Colonic mucosa (tissue), 4 donors: ENCODE results near the gene CD276. TPM values are rescaled to one million over a fixed set of nuclear protein-coding genes. Genes with fewer than 3 reads are reported as not detected.

Source experiments
- DNase-seq: peaks from one replicate; pipeline ENCODE4 v3.0.0-alpha.2; 2020
- H3K27ac ChIP-seq: fragments of 200-600 bp; one replicate; pipeline ENCODE4 v1.8.0; 2021
- H3K27me3 ChIP-seq: fragments of 200-600 bp; one replicate; pipeline ENCODE4 v1.8.0; 2021
- H3K36me3 ChIP-seq: fragments of 200-600 bp; one replicate; pipeline ENCODE4 v1.8.0; 2021
- H3K4me1 ChIP-seq: fragments of 200-600 bp; one replicate; pipeline ENCODE4 v1.8.0; 2021; ENCODE audit warnings: mild to moderate bottlenecking
- H3K4me3 ChIP-seq: fragments of 200-600 bp; one replicate; pipeline ENCODE4 v1.8.0; 2021
- H3K9ac ChIP-seq, 2 donors: one replicate each; pipeline ENCODE4 v1.7.0; 2013; ENCODE audit warnings: control low read depth in 2 of 2, low read depth in 2 of 2, low read length in 2 of 2
- H3K9me3 ChIP-seq: fragments of 200-600 bp; one replicate; pipeline ENCODE4 v1.8.0; 2021
- CTCF ChIP-seq: fragments of 200-600 bp; IDR thresholded peaks from one replicate; pipeline ENCODE4 v1.8.0; 2022; ENCODE audit warnings: antibody characterized with exemption, mild to moderate bottlenecking
- intact Hi-C: fragments of 100-400 bp; cut with DNase I; formaldehyde crosslinking; loops from one replicate; pipeline ENCODE4 v1.14.1; 2022
- total RNA-seq, 2 donors: library from RNA; stranded (reverse); fragmentation: NEBNext Ultra II Directional in 1 of 2; extraction: Animal tissue kit (Norgen Biotek cat#: 25700) in 1 of 2; gene quantifications; one replicate each; pipeline ENCODE4 v1.2.1, GENCODE V29; 2021
- donor health status: healthy.
- donor health status: DM: no; HTN: no; CAD: no.
- donor health status: DM: no; HTN: no; CAD: no.

The CD276 gene
- total RNA-seq, 2 donors from 2014 or later = 45.2 to 49.9 TPM

GRCh38 chr15:73744293-73744692, 60.1 kb downstream of the CD276 start:
- no peaks in the 10 kb centered on the region for H3K9me3 ChIP-seq
- no peak overlapping the region for H3K27ac ChIP-seq
- no peaks in the 10 kb centered on the region for H3K36me3 ChIP-seq
- H3K9ac ChIP-seq = no peak overlapping the region
- no peaks in the 10 kb centered on the region for H3K4me1 ChIP-seq
- H3K27me3 ChIP-seq = no peaks in the 10 kb centered on the region
- no peak for TF ChIP-seq CTCF
- intact Hi-C loops = no loop called here
- no peak overlapping the region for H3K4me3 ChIP-seq
- DNase-seq = no peak

- Histone ChIP-seq H3K36me3 (no peaks in the 10 kb centered on the region), H3K27ac (no peak overlapping the region), H3K27me3 (no peaks in the 10 kb centered on the region), H3K9me3 (no peaks in the 10 kb centered on the region), H3K4me3 (no peak overlapping the region), H3K4me1 (no peaks in the 10 kb centered on the region), H3K9ac (no peak overlapping the region)
- TF ChIP-seq CTCF = no peak
- no peak for DNase-seq
- intact Hi-C loops = no loop called here
Measured at GRCh38 chr15:73745073-73745472, 60.9 kb downstream of the CD276 start.

- no peak for DNase-seq
- no peak for TF ChIP-seq CTCF
- no peak overlapping the region for H3K4me3 ChIP-seq
- H3K9ac ChIP-seq = no peak overlapping the region
- no peaks in the 10 kb centered on the region for H3K9me3 ChIP-seq
- no peak overlapping the region for H3K27ac ChIP-seq
- peaks cover 9% of the 10 kb centered on the region for H3K27me3 ChIP-seq
- H3K36me3 ChIP-seq = no peaks in the 10 kb centered on the region
- intact Hi-C loops = no loop called here
- no peaks in the 10 kb centered on the region for H3K4me1 ChIP-seq
Measured at GRCh38 chr15:73746261-73746660, 62.1 kb downstream of the CD276 start.

GRCh38 chr15:73746883-73747282, 62.7 kb downstream of the CD276 start:
- H3K9me3 ChIP-seq = no peaks in the 10 kb centered on the region
- peaks cover 16% of the 10 kb centered on the region for H3K27me3 ChIP-seq
- H3K36me3 ChIP-seq = no peaks in the 10 kb centered on the region
- intact Hi-C loops = no loop called here
- H3K9ac ChIP-seq = no peak overlapping the region
- H3K4me3 ChIP-seq = no peak overlapping the region
- H3K4me1 ChIP-seq = no peaks in the 10 kb centered on the region
- H3K27ac ChIP-seq = no peak overlapping the region
- no peak for DNase-seq
- no peak for TF ChIP-seq CTCF

- intact Hi-C loops = no loop called here
- H3K4me3 ChIP-seq = no peak overlapping the region
- no peak for TF ChIP-seq CTCF
- peaks cover 25% of the 10 kb centered on the region for H3K27me3 ChIP-seq
- no peak overlapping the region for H3K9ac ChIP-seq
- no peaks in the 10 kb centered on the region for H3K9me3 ChIP-seq
- no peak overlapping the region for H3K27ac ChIP-seq
- no peak for DNase-seq
- H3K4me1 ChIP-seq = no peaks in the 10 kb centered on the region
- no peaks in the 10 kb centered on the region for H3K36me3 ChIP-seq
Measured at GRCh38 chr15:73747847-73748590, 63.8 kb downstream of the CD276 start.
